H1 (cell line): ENCODE results near the gene RNF32. TPM values are rescaled to one million over a fixed set of nuclear protein-coding genes. Genes with fewer than 3 reads are reported as not detected.

Experiments used
- CTCF ChIA-PET: fragments of 300-600 bp; sonication (Branson Sonifier 250); formaldehyde crosslinking; loops from one replicate; lab custom pipeline; 2021; ENCODE audit not compliant: partially characterized antibody; lab: Charles Lee
- POLR2A ChIA-PET: fragments of 300-600 bp; sonication (Branson Sonifier 250); formaldehyde crosslinking; loops from one replicate; lab custom pipeline; 2021; ENCODE audit warnings: inconsistent platforms; ENCODE audit not compliant: partially characterized antibody; lab: Charles Lee
- DNase-seq, 2 experiments: peaks; one replicate each; pipeline versions ENCODE4 v3.0.0 to v3.0.0-alpha.2; 2010 to 2022; ENCODE audit warnings: low spot score in 2 of 2, low read depth in 1 of 2, mixed read lengths in 1 of 2
- FAIRE-seq: peaks from 2 replicates; lab custom pipeline; 2011; peaks lifted over from hg19 to GRCh38; lab: Jason Lieb, UNC
- H2AFZ ChIP-seq: 2 replicates; pipeline ENCODE4 v1.8.1; 2012; ENCODE audit warnings: low read length, inconsistent platforms
- H2AK5ac ChIP-seq: 2 replicates; pipeline ENCODE4 v1.6.1; 2013; ENCODE audit warnings: low read depth, low read length
- H2BK120ac ChIP-seq: replicated peaks from 2 replicates; pipeline ENCODE3; 2013; ENCODE audit warnings: low read depth, low read length, inconsistent platforms
- H2BK12ac ChIP-seq: 2 replicates; pipeline ENCODE4 v1.6.1; 2013; ENCODE audit warnings: low read depth, low read length
- H2BK15ac ChIP-seq: 2 replicates; pipeline ENCODE4 v1.6.1; 2013; ENCODE audit warnings: low read length
- H2BK20ac ChIP-seq: 2 replicates; pipeline ENCODE4 v1.6.1; 2013; ENCODE audit warnings: low read length
- H2BK5ac ChIP-seq: 2 replicates; pipeline ENCODE4 v1.6.1; 2013; ENCODE audit warnings: low read depth, low read length
- H3K14ac ChIP-seq: 2 replicates; pipeline ENCODE4 v1.6.1; 2013; ENCODE audit warnings: inconsistent platforms; ENCODE audit not compliant: insufficient read length
- H3K18ac ChIP-seq: 2 replicates; pipeline ENCODE4 v1.6.1; 2013; ENCODE audit warnings: low read length; ENCODE audit errors: extremely low read depth
- H3K23ac ChIP-seq: 2 replicates; pipeline ENCODE4 v1.6.1; 2013; ENCODE audit warnings: inconsistent platforms; ENCODE audit not compliant: insufficient read length
- H3K23me2 ChIP-seq: 2 replicates; pipeline ENCODE4 v1.6.1; 2013; ENCODE audit warnings: low read depth, low read length
- H3K27ac ChIP-seq: 2 replicates; pipeline ENCODE4 v1.6.1; 2011; ENCODE audit warnings: low read depth, low read length, inconsistent platforms
- H3K27me3 ChIP-seq, 4 experiments: replicated peaks in 1 of 4; 1 replicate in 1 of 4; 2 replicates in 3 of 4; pipeline versions ENCODE4 v1.6.1 to v1.8.1; 2011 to 2013; ENCODE audit warnings: low read length in 3 of 4, mild to moderate bottlenecking in 3 of 4, inconsistent platforms in 2 of 4, mixed read lengths in 2 of 4, moderate library complexity in 1 of 4; ENCODE audit not compliant: control insufficient read depth in 3 of 4, insufficient read depth in 3 of 4; ENCODE audit errors: extremely low read depth in 1 of 4
- H3K36me3 ChIP-seq, 4 experiments: 2 replicates each; pipeline versions ENCODE4 v1.6.1 to v1.8.1; 2011 to 2013; ENCODE audit warnings: mild to moderate bottlenecking in 4 of 4, low read length in 3 of 4, moderate library complexity in 2 of 4, control low read depth in 1 of 4, inconsistent platforms in 1 of 4; ENCODE audit not compliant: insufficient read depth in 4 of 4, control insufficient read depth in 2 of 4
- H3K4ac ChIP-seq: replicated peaks from 2 replicates; pipeline ENCODE3; 2013; ENCODE audit warnings: low read length, low read depth, mixed read lengths, inconsistent platforms; ENCODE audit not compliant: insufficient read length
- H3K4me1 ChIP-seq, 4 experiments: replicated peaks in 1 of 4; 1 replicate in 1 of 4; 2 replicates in 3 of 4; pipeline versions ENCODE4 v1.6.1 to v1.8.1; 2011 to 2013; ENCODE audit warnings: low read length in 3 of 4, inconsistent platforms in 2 of 4, mixed read lengths in 1 of 4; ENCODE audit not compliant: insufficient read depth in 4 of 4, control insufficient read depth in 3 of 4
- H3K4me2 ChIP-seq, 2 experiments: 2 replicates each; pipeline versions ENCODE4 v1.6.1 to v1.8.1; 2011 to 2013; ENCODE audit warnings: low read depth in 2 of 2, low read length in 2 of 2, control low read depth in 1 of 2, inconsistent platforms in 1 of 2, mild to moderate bottlenecking in 1 of 2; ENCODE audit not compliant: insufficient read depth in 1 of 2
- H3K4me3 ChIP-seq, 4 experiments: fragments of 200-600, 300-600 bp in 1 of 4; sonication (generic), shearing (Covaris generic), sonication (Bioruptor Twin) in 1 of 4; 2 replicates each; pipeline versions ENCODE4 v1.5.1 to v1.8.1; 2011 to 2016; ENCODE audit warnings: low read length in 4 of 4, low read depth in 3 of 4, control low read depth in 2 of 4, inconsistent platforms in 2 of 4, mild to moderate bottlenecking in 2 of 4, mixed read lengths in 1 of 4, moderate library complexity in 1 of 4; ENCODE audit not compliant: insufficient read depth in 2 of 4; ENCODE audit errors: extremely low read depth in 1 of 4
- H3K56ac ChIP-seq: replicated peaks from 2 replicates; pipeline ENCODE3; 2013; ENCODE audit warnings: low read depth, mild to moderate bottlenecking, mixed read lengths, low read length, inconsistent platforms; ENCODE audit not compliant: insufficient read length
- H3K79me1 ChIP-seq: 2 replicates; pipeline ENCODE4 v1.6.1; 2013; ENCODE audit warnings: low read depth, low read length, control low read depth
- H3K79me2 ChIP-seq, 2 experiments: 2 replicates each; pipeline versions ENCODE4 v1.6.1 to v1.8.1; 2012 to 2013; ENCODE audit warnings: low read length in 2 of 2, mild to moderate bottlenecking in 2 of 2, inconsistent platforms in 1 of 2; ENCODE audit not compliant: insufficient read depth in 2 of 2, control insufficient read depth in 1 of 2
- H3K9ac ChIP-seq, 4 experiments: replicated peaks in 1 of 4; 1 replicate in 1 of 4; 2 replicates in 3 of 4; pipeline versions ENCODE4 v1.6.1 to v1.8.1; 2011 to 2013; ENCODE audit warnings: low read depth in 3 of 4, low read length in 3 of 4, control low read depth in 2 of 4, mild to moderate bottlenecking in 2 of 4, moderate library complexity in 2 of 4, inconsistent platforms in 1 of 4; ENCODE audit errors: extremely low read depth in 1 of 4
- H3K9me3 ChIP-seq, 2 experiments: 2 replicates each; pipeline versions ENCODE4 v1.6.1 to v1.8.1; 2012 to 2013; ENCODE audit warnings: mild to moderate bottlenecking in 2 of 2, moderate library complexity in 2 of 2, control low read depth in 1 of 2, inconsistent platforms in 1 of 2, low read depth in 1 of 2, low read length in 1 of 2, mixed read lengths in 1 of 2; ENCODE audit not compliant: insufficient read depth in 2 of 2
- H4K20me1 ChIP-seq, 2 experiments: replicated peaks in 1 of 2; 2 replicates each; pipeline versions ENCODE3 to v1.8.1; 2011 to 2013; ENCODE audit warnings: inconsistent platforms in 2 of 2, low read length in 2 of 2, mild to moderate bottlenecking in 1 of 2; ENCODE audit not compliant: insufficient read depth in 2 of 2, control insufficient read depth in 1 of 2
- H4K5ac ChIP-seq: 2 replicates; pipeline ENCODE4 v1.6.1; 2013; ENCODE audit warnings: low read length, low read depth, mixed read lengths, inconsistent platforms; ENCODE audit not compliant: insufficient read length
- H4K8ac ChIP-seq: 2 replicates; pipeline ENCODE4 v1.8.0; 2013; ENCODE audit warnings: mild to moderate bottlenecking, moderate library complexity, low read length, inconsistent platforms; ENCODE audit not compliant: insufficient read depth; ENCODE audit errors: extremely low read depth
- H4K91ac ChIP-seq: replicated peaks from 2 replicates; pipeline ENCODE3; 2013; ENCODE audit warnings: low read length, mixed read lengths, inconsistent platforms; ENCODE audit not compliant: insufficient read length
- BCL11A ChIP-seq, 2 experiments: IDR thresholded peaks; one replicate each; pipeline ENCODE4 v1.6.1; 2011; ENCODE audit warnings: low read depth in 2 of 2, low read length in 2 of 2, mild to moderate bottlenecking in 2 of 2
- BRCA1 ChIP-seq: IDR thresholded peaks from 2 replicates; pipeline ENCODE4 v1.6.1; 2012; ENCODE audit warnings: low read depth, low read length, improper control_type of control experiment
- CEBPB ChIP-seq: IDR thresholded peaks from 2 replicates; pipeline ENCODE4 v1.6.1; 2012; ENCODE audit warnings: low read depth, low read length
- EZH2 ChIP-seq: fragments of 200-600 bp; sonication (generic); IDR thresholded peaks from 2 replicates; pipeline ENCODE4 v1.7.1; 2012; ENCODE audit warnings: low read depth, mild to moderate bottlenecking, moderate library complexity, low read length, inconsistent platforms; ENCODE audit not compliant: severe bottlenecking
- GTF2F1 ChIP-seq: IDR thresholded peaks from 2 replicates; pipeline ENCODE4 v1.6.1; 2012; ENCODE audit warnings: low read depth, low read length, improper control_type of control experiment, borderline replicate concordance
- NRF1 ChIP-seq: IDR thresholded peaks from 2 replicates; pipeline ENCODE4 v1.6.1; 2011; ENCODE audit warnings: mild to moderate bottlenecking, low read depth, low read length, improper control_type of control experiment
- POU5F1 ChIP-seq: IDR thresholded peaks from 2 replicates; pipeline ENCODE4 v1.6.1; 2011; ENCODE audit warnings: low read depth, mild to moderate bottlenecking, low read length, moderate library complexity
- RAD21 ChIP-seq, 2 experiments: IDR thresholded peaks in 1 of 2; conservative IDR thresholded peaks in 1 of 2; 2 replicates each; pipeline ENCODE4 v1.6.1; 2011; ENCODE audit warnings: low read depth in 2 of 2, low read length in 2 of 2, improper control_type of control experiment in 1 of 2, inconsistent platforms in 1 of 2, mild to moderate bottlenecking in 1 of 2, moderate library complexity in 1 of 2
- TBP ChIP-seq: IDR thresholded peaks from 2 replicates; pipeline ENCODE4 v1.6.1; 2011; ENCODE audit warnings: low read depth, low read length, improper control_type of control experiment
- ZNF274 ChIP-seq: IDR thresholded peaks from 2 replicates; pipeline ENCODE4 v1.7.0; 2012; ENCODE audit warnings: low read length, borderline replicate concordance; ENCODE audit errors: extremely low read depth
- WGBS, 2 experiments: shearing (Covaris generic) in 1 of 2; methylation state at CpG; one replicate each; pipeline versions ENCODE4 v1.1.6 to v1.1.7; 2013 to 2015; ENCODE audit warnings: low lambda C conversion rate in 2 of 2, mixed read lengths in 2 of 2, inconsistent platforms in 1 of 2, low coverage in 1 of 2, missing lambda C conversion rate in 1 of 2; ENCODE audit not compliant: insufficient replicate concordance in 2 of 2, insufficient coverage in 1 of 2, insufficient read length in 1 of 2; ENCODE audit errors: extremely low coverage in 1 of 2, missing lambda C conversion rate in 1 of 2; 5-methylcytosine and 5-hydroxymethylcytosine counted together
- polyA plus RNA-seq, 7 experiments: library from polyadenylated mRNA; depleted of rRNA in 3 of 7; stranded (reverse) in 5 of 7; unstranded in 2 of 7; fragments of >200 nt in 5 of 7; fragments of 200-250 nt in 2 of 7; gene quantifications; 1 replicate in 5 of 7; 2 replicates in 1 of 7; 4 replicates in 1 of 7; pipeline versions ENCODE4 v1.2.1 to v1.2.3, GENCODE V29; 2011 to 2013; ENCODE audit warnings: missing spikeins in 2 of 7, mixed read lengths in 2 of 7
- total RNA-seq: library from RNA; stranded (reverse); fragmentation: NEBNext Ultra II Directional; extraction: Animal tissue kit (Norgen Biotek cat#: 25700); gene quantifications from 2 replicates; pipeline ENCODE4 v1.2.1, GENCODE V29; 2021
- TF ChIP-seq, protein P1 (sequence below): IDR thresholded peaks from 2 replicates; pipeline ENCODE4 v1.6.1; 2012; ENCODE audit warnings: inconsistent platforms
- TF ChIP-seq, protein P2 (sequence below): IDR thresholded peaks from 2 replicates; pipeline ENCODE4 v1.6.1; 2011; ENCODE audit warnings: low read length, improper control_type of control experiment

Gene RNF32
- total and polyA plus RNA-seq, 2 of the 8 experiments (the other 6 are each of a cell fraction or from before 2014, with no cell fraction given), result 0.48 to 1.2 TPM

DNA sequence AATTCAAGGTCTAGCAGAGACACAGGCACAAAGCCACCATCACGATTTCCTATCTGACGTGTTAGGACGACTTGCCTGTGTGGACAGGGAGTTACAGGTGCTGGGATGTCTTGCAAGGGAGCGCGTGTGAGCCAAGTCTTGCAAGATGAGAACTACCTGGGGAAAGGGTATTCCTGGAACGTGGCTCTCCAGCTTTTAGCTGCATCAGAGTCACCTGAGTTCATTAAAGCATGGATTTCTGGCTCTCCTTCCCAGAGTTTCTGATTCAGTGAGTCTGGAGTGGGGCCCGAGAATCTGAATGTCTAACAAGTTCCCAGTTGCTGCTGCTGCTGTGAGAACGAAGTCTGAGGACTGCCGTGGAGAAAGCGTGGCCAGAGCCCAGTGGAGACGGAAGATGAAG is 30.0 kb upstream of the RNF32 start:
- no peak overlapping the region for H3K56ac ChIP-seq
- no peaks in the 10 kb centered on the region for H3K9me3 ChIP-seq
- H3K36me3 ChIP-seq, result no peaks in the 10 kb centered on the region
- H4K8ac ChIP-seq, result no peak overlapping the region
- no peak overlapping the region for H3K23ac ChIP-seq
- POLR2A ChIA-PET, result no interaction called here
- DNase-seq, result no peak
- FAIRE-seq, result no peak
- no peaks in the 10 kb centered on the region for H4K20me1 ChIP-seq
- H3K27me3 ChIP-seq, result peaks cover 0 to 4% (median 2%) of the 10 kb centered on the region in 4 experiments; a peak in 3 of 7 replicates
- no peaks in the 10 kb centered on the region for H3K23me2 ChIP-seq
- H2BK20ac ChIP-seq, result no peak overlapping the region
- H3K4me2 ChIP-seq, result no peak overlapping the region
- H4K5ac ChIP-seq, result no peak overlapping the region
- H3K79me2 ChIP-seq, result no peaks in the 10 kb centered on the region
- no peak overlapping the region for H3K18ac ChIP-seq
- no peak overlapping the region for H2BK5ac ChIP-seq
- H3K14ac ChIP-seq, result no peak overlapping the region
- peaks cover 0 to 2% (median under 1%) of the 10 kb centered on the region in 4 experiments; a peak in 3 of 7 replicates for H3K4me1 ChIP-seq
- no peak overlapping the region for H2AFZ ChIP-seq
- H3K79me1 ChIP-seq, result no peaks in the 10 kb centered on the region
- TF ChIP-seq RAD21 (IDR thresholded peaks at IDR 0.05 in 1 of 2, conservative IDR thresholded peaks at IDR 0.05 in 1 of 2; ENCODE audit: low read depth in 2 of 2, low read length in 2 of 2), result no peak
- TF ChIP-seq BRCA1, result no peak
- TF ChIP-seq BCL11A (IDR thresholded peaks at IDR 0.05; ENCODE audit: low read depth in 2 of 2, low read length in 2 of 2), result no peak
- no peak for TF ChIP-seq TBP
- TF ChIP-seq ZNF274, result no peak
- TF ChIP-seq, protein P1, sequence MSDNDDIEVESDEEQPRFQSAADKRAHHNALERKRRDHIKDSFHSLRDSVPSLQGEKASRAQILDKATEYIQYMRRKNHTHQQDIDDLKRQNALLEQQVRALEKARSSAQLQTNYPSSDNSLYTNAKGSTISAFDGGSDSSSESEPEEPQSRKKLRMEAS, result no peak
- TF ChIP-seq, protein P2, sequence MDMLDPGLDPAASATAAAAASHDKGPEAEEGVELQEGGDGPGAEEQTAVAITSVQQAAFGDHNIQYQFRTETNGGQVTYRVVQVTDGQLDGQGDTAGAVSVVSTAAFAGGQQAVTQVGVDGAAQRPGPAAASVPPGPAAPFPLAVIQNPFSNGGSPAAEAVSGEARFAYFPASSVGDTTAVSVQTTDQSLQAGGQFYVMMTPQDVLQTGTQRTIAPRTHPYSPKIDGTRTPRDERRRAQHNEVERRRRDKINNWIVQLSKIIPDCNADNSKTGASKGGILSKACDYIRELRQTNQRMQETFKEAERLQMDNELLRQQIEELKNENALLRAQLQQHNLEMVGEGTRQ, result no peak
- TF ChIP-seq EZH2, result no peak
- no peak for TF ChIP-seq POU5F1
- no peak for TF ChIP-seq GTF2F1
- TF ChIP-seq NRF1, result no peak
- TF ChIP-seq CEBPB, result no peak
- no peak overlapping the region for H3K27ac ChIP-seq
- CTCF ChIA-PET, result interaction anchor here (0.6 to 2.8 kb wide), 6 partner anchors 8 to 200 kb away, joined by 3 to 7 read pairs (median 4); no protein-coding TSS in a partner anchor
- no peak overlapping the region for H4K91ac ChIP-seq
- no peak overlapping the region for H2BK15ac ChIP-seq
- 84% methylated on average over 11 of the region's 11 CpGs; no CpG with 5 or more reads in 1 of the 2 experiments for WGBS, 2 experiments
- H3K4me3 ChIP-seq, result no peak overlapping the region
- H3K4ac ChIP-seq, result no peak overlapping the region
- no peak overlapping the region for H2BK120ac ChIP-seq
- no peak overlapping the region for H3K9ac ChIP-seq
- no peak overlapping the region for H2AK5ac ChIP-seq
- H2BK12ac ChIP-seq, result no peak overlapping the region
